Measurements from ENCODE around the gene SLC4A8.

DNA sequence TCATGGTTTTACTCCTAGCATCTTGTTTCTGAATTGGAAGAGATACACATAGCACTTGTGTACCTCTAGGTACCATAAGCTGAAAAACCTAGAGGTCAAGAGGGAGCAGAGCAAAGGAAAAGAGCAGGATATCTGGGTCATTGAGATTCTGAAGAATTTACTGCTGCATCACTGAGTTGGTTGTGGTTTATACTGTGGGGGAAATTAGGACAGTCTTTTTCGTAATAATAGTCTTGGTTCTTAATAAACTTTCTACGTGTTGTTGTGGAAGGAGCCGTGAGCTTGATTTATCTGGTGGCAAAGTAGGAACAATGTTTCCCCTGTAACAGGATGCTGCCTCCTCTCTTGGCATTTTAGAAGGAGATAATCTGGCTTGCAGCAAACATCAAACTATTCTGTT is 80.2 kb downstream of the SLC4A8 start:
- TF ChIP-seq CTCF (IDR thresholded peaks at IDR 0.05) (no peak), ZFX (IDR thresholded peaks at IDR 0.05; ENCODE audit: borderline replicate concordance) (no peak)

All from 22Rv1 (cell line).